Aorta (tissue), 5 donors: ENCODE data around the gene PHLDA3. TPM values are rescaled to one million over a fixed set of nuclear protein-coding genes. Genes with fewer than 3 reads are reported as not detected.
"Not testable (repeated sequence)": the region's sequence is repeated elsewhere in the genome, so short reads cannot be mapped to it uniquely, and the experiment has no call there.

Experiments used
- ATAC-seq: fragments of 200-7000 bp; cut with Tn5 transposase; one replicate; pipeline ENCODE4 v1.9.1; 2022; ENCODE audit warnings: moderate library complexity; ENCODE audit not compliant: low FRiP score
- DNase-seq, 2 donors: peaks; one replicate each; pipeline ENCODE4 v3.0.0-alpha.2; 2020
- H3K27ac ChIP-seq, 2 donors: one replicate each; pipeline ENCODE4 v1.5.1; 2013; ENCODE audit warnings: low read length in 2 of 2, mild to moderate bottlenecking in 2 of 2, moderate library complexity in 2 of 2, control low read depth in 1 of 2, inconsistent platforms in 1 of 2, low read depth in 1 of 2
- H3K27me3 ChIP-seq, 2 donors: one replicate each; pipeline ENCODE4 v1.6.1; 2013; ENCODE audit warnings: control low read depth in 1 of 2, low read length in 1 of 2, mild to moderate bottlenecking in 1 of 2, moderate library complexity in 1 of 2; ENCODE audit not compliant: insufficient read depth in 2 of 2, control insufficient read depth in 1 of 2
- H3K36me3 ChIP-seq, 2 donors: one replicate each; pipeline ENCODE4 v1.6.1; 2013; ENCODE audit warnings: control low read depth in 1 of 2, low read length in 1 of 2, mild to moderate bottlenecking in 1 of 2; ENCODE audit not compliant: insufficient read depth in 2 of 2, control insufficient read depth in 1 of 2
- H3K4me1 ChIP-seq, 2 donors: one replicate each; pipeline ENCODE4 v1.6.1; 2013; ENCODE audit warnings: low read length in 2 of 2, control low read depth in 1 of 2, mild to moderate bottlenecking in 1 of 2, moderate library complexity in 1 of 2; ENCODE audit not compliant: insufficient read depth in 2 of 2, control insufficient read depth in 1 of 2
- H3K4me3 ChIP-seq, 2 donors: one replicate each; pipeline ENCODE4 v1.5.1; 2013; ENCODE audit warnings: low read length in 2 of 2, control low read depth in 1 of 2, mild to moderate bottlenecking in 1 of 2
- H3K9me3 ChIP-seq: one replicate; pipeline ENCODE4 v1.6.1; 2013; ENCODE audit warnings: mild to moderate bottlenecking, low read length; ENCODE audit not compliant: control insufficient read depth
- WGBS, 2 donors: extraction: QIAGEN DNeasy Blood & Tissue Kit; methylation state at CpG; one replicate each; pipeline ENCODE4 v1.1.7; 2013; 5-methylcytosine and 5-hydroxymethylcytosine counted together
- intact Hi-C, 2 donors: fragments of 100-400 bp; cut with DNase I; formaldehyde crosslinking; loops; one replicate each; pipeline versions ENCODE4 v1.14.2 to v1.15.0; 2022
- polyA plus RNA-seq, 2 donors: library from polyadenylated mRNA; stranded (reverse); fragments of 200-250 nt; gene quantifications; one replicate each; pipeline ENCODE4 v1.2.3, GENCODE V29; 2013
- total RNA-seq, 2 donors: library from RNA; stranded (reverse); fragmentation: NEBNext Ultra II Directional; extraction: Animal tissue kit (Norgen Biotek cat#: 25700); gene quantifications; one replicate each; pipeline ENCODE4 v1.2.1, GENCODE V29; 2021
- donor health status: healthy with polysubstance abuse.
- donor health status: Bipolar disorder and iron deficiency.
- donor health status: DM: no; HTN: no; CAD: no.
- donor health status: DM: no; HTN: no; CAD: no.
- donor health status: DM: yes; HTN: yes; CAD: no.

The PHLDA3 gene
- total and polyA plus RNA-seq, 4 donors, result 33.7 to 71.6 (median 56.1) TPM

GRCh38 chr1:201493026-201493656 lies 24.2 kb upstream of the PHLDA3 start:
- peak overlapping the region; percentile 29 to 71 for H3K27ac ChIP-seq
- WGBS, 2 donors, result 86 to 89% methylated on average over 3 of the region's 3 CpGs

GRCh38 chr1:201491896-201492511 lies 23.0 kb upstream of the PHLDA3 start:
- 0 to 13% methylated on average over 3 of the region's 3 CpGs for WGBS, 2 donors
- Histone ChIP-seq H3K27ac (peak overlapping the region; percentile 11 to 86), H3K27me3 (no peaks in the 10 kb centered on the region), H3K36me3 (peaks cover 0 to 18% of the 10 kb centered on the region in 2 donors), H3K9me3 (no peaks in the 10 kb centered on the region), H3K4me1 (peaks cover 4 to 7% of the 10 kb centered on the region in 2 donors), H3K4me3 (no peak overlapping the region)
- no peak for DNase-seq
- intact Hi-C loops, result no loop called here
- no peak for ATAC-seq

More at GRCh38 chr1:201493026-201493656, 24.2 kb upstream of the PHLDA3 start:
- ATAC-seq, H3K4me1 ChIP-seq, H3K9me3 ChIP-seq, intact Hi-C loops, DNase-seq, H3K4me3 ChIP-seq, H3K27me3 ChIP-seq: not testable (repeated sequence)
- H3K36me3 ChIP-seq, result peaks cover 0 to 14% of the 10 kb centered on the region in 2 donors

- Histone ChIP-seq H3K27ac (peak overlapping the region in 1 of 2 donors; percentile 64), H3K36me3 (peaks cover 0 to 19% of the 10 kb centered on the region in 2 donors), H3K9me3 (no peaks in the 10 kb centered on the region), H3K27me3 (no peaks in the 10 kb centered on the region), H3K4me1 (peaks cover 0 to 7% of the 10 kb centered on the region in 2 donors), H3K4me3 (no peak overlapping the region)
- no peak for DNase-seq
- WGBS, 2 donors, result 19% methylated on average over 3 of the region's 3 CpGs
- ATAC-seq, result no peak
- intact Hi-C loops, result no loop called here
Observed at GRCh38 chr1:201490708-201491131, 21.7 kb upstream of the PHLDA3 start.

- Histone ChIP-seq H3K4me1 (peaks cover 0 to 7% of the 10 kb centered on the region in 2 donors), H3K36me3 (peaks cover 4 to 20% of the 10 kb centered on the region in 2 donors), H3K4me3 (no peak overlapping the region), H3K27ac (peak overlapping the region in 1 of 2 donors; percentile 46), H3K27me3 (no peaks in the 10 kb centered on the region), H3K9me3 (no peaks in the 10 kb centered on the region)
- peak; percentile 12 for ATAC-seq
- intact Hi-C loops, result no loop called here
- 62 to 67% methylated on average over 6 of the region's 6 CpGs for WGBS, 2 donors
- no peak for DNase-seq
Observed at GRCh38 chr1:201489643-201490261, 20.8 kb upstream of the PHLDA3 start.

GRCh38 chr1:201488830-201489589 lies 20.0 kb upstream of the PHLDA3 start:
- peak overlapping the region in 1 of 2 donors; percentile 49 for H3K27ac ChIP-seq
- peaks cover 0 to 7% of the 10 kb centered on the region in 2 donors for H3K4me1 ChIP-seq
- H3K27me3 ChIP-seq, result no peaks in the 10 kb centered on the region
- H3K9me3 ChIP-seq, result no peaks in the 10 kb centered on the region
- WGBS, 2 donors, result 57 to 64% methylated on average over 12 of the region's 12 CpGs
- DNase-seq (peak; percentile 92 to 94), ATAC-seq (peak; percentile 31)
- intact Hi-C loops, result no loop called here
- peaks cover 10 to 26% of the 10 kb centered on the region in 2 donors for H3K36me3 ChIP-seq
- H3K4me3 ChIP-seq, result no peak overlapping the region

GRCh38 chr1:201487742-201488141 lies 18.8 kb upstream of the PHLDA3 start:
- H3K9me3 ChIP-seq, result no peaks in the 10 kb centered on the region
- ATAC-seq, result no peak
- peaks cover 0 to 7% of the 10 kb centered on the region in 2 donors for H3K4me1 ChIP-seq
- intact Hi-C loops, result no loop called here
- no peak overlapping the region for H3K27ac ChIP-seq
- no peaks in the 10 kb centered on the region for H3K27me3 ChIP-seq
- peaks cover 10 to 28% of the 10 kb centered on the region in 2 donors for H3K36me3 ChIP-seq
- DNase-seq, result no peak
- no peak overlapping the region for H3K4me3 ChIP-seq
- 51 to 61% methylated on average over 2 of the region's 2 CpGs for WGBS, 2 donors

- Histone ChIP-seq H3K36me3 (peaks cover 10 to 27% of the 10 kb centered on the region in 2 donors), H3K4me1 (no peaks in the 10 kb centered on the region), H3K27me3 (no peaks in the 10 kb centered on the region), H3K4me3 (no peak overlapping the region), H3K9me3 (no peaks in the 10 kb centered on the region), H3K27ac (peak overlapping the region in 1 of 2 donors; percentile 20)
- intact Hi-C loops, result no loop called here
- no peak for DNase-seq
- 13 to 19% methylated on average over 3 of the region's 3 CpGs for WGBS, 2 donors
- no peak for ATAC-seq
Observed at GRCh38 chr1:201486187-201486586, 17.2 kb upstream of the PHLDA3 start.

GRCh38 chr1:201485184-201485774 lies 16.3 kb upstream of the PHLDA3 start:
- intact Hi-C loops, result no loop called here
- 86 to 89% methylated on average over 4 of the region's 4 CpGs for WGBS, 2 donors
- Histone ChIP-seq H3K27me3 (no peaks in the 10 kb centered on the region), H3K27ac (no peak overlapping the region), H3K4me3 (no peak overlapping the region), H3K9me3 (no peaks in the 10 kb centered on the region), H3K36me3 (peaks cover 10 to 23% of the 10 kb centered on the region in 2 donors), H3K4me1 (no peaks in the 10 kb centered on the region)
- ATAC-seq (no peak), DNase-seq (no peak)
